Peyer's patch (tissue), 4 donors: Measurements from ENCODE around the gene MDFIC.

Experiments
- POLR2A ChIP-seq, 2 donors: fragments of 450-650 bp; IDR thresholded peaks; one replicate each; pipeline ENCODE4 v1.5.1; 2017; ENCODE audit warnings: antibody characterized with exemption in 2 of 2, mild to moderate bottlenecking in 2 of 2, moderate library complexity in 2 of 2
- TF ChIP-seq, protein P1 (sequence below), 6 experiments: fragments of 450-650 bp in 4 of 6; fragments of 200-600 bp in 2 of 6; sonication (generic) in 1 of 6; IDR thresholded peaks; one replicate each; pipeline ENCODE4 v1.5.1; 2017 to 2019; ENCODE audit warnings: antibody characterized with exemption in 6 of 6, mild to moderate bottlenecking in 3 of 6, moderate library complexity in 1 of 6

DNA sequence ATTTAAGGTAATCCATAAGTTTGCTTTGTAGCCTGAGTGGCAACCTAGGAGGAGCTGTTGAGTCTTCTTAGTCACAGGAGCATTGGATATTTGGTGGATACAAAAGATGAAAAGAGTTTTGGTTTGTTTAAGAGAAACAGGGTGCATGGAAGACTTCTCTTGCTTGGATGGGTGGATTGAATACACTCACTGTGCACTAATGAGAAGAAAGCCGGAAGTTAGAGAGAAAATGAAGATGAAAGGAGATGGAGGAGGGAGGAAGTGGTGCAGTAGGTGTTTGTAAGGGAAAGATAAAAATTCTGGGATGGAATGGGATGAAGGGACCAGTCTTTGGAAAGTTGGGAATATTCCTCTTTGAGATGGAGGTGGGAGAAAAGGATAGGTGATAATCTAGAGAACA is 7.7 kb downstream of the MDFIC start:
- TF ChIP-seq, protein P1, sequence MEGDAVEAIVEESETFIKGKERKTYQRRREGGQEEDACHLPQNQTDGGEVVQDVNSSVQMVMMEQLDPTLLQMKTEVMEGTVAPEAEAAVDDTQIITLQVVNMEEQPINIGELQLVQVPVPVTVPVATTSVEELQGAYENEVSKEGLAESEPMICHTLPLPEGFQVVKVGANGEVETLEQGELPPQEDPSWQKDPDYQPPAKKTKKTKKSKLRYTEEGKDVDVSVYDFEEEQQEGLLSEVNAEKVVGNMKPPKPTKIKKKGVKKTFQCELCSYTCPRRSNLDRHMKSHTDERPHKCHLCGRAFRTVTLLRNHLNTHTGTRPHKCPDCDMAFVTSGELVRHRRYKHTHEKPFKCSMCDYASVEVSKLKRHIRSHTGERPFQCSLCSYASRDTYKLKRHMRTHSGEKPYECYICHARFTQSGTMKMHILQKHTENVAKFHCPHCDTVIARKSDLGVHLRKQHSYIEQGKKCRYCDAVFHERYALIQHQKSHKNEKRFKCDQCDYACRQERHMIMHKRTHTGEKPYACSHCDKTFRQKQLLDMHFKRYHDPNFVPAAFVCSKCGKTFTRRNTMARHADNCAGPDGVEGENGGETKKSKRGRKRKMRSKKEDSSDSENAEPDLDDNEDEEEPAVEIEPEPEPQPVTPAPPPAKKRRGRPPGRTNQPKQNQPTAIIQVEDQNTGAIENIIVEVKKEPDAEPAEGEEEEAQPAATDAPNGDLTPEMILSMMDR (IDR thresholded peaks at IDR 0.05): no peak
- TF ChIP-seq POLR2A (IDR thresholded peaks at IDR 0.05): no peak
